Thymus (tissue), 11 donors: ENCODE measurements around the gene TCF19. TPM values are rescaled to one million over a fixed set of nuclear protein-coding genes. Genes with fewer than 3 reads are reported as not detected.

ENCODE experiments used
- DNase-seq, 9 donors: peaks; one replicate each; pipeline ENCODE4 v3.0.0-alpha.2; 2013; ENCODE audit warnings: low spot score in 9 of 9, low read depth in 6 of 9, missing footprints in 1 of 9
- H3K27ac ChIP-seq, 2 donors: one replicate each; pipeline ENCODE4 v1.5.1; 2013; ENCODE audit warnings: control low read depth in 1 of 2, low read depth in 1 of 2, low read length in 1 of 2, mild to moderate bottlenecking in 1 of 2, moderate library complexity in 1 of 2
- H3K27me3 ChIP-seq, 2 donors: one replicate each; pipeline ENCODE4 v1.5.1; 2013; ENCODE audit warnings: low read length in 1 of 2; ENCODE audit not compliant: control insufficient read depth in 2 of 2, insufficient read depth in 1 of 2
- H3K36me3 ChIP-seq, 2 donors: one replicate each; pipeline ENCODE4 v1.5.1; 2013; ENCODE audit warnings: low read length in 1 of 2, mild to moderate bottlenecking in 1 of 2, moderate library complexity in 1 of 2; ENCODE audit not compliant: control insufficient read depth in 2 of 2, insufficient read depth in 2 of 2
- H3K4me1 ChIP-seq, 2 donors: one replicate each; pipeline ENCODE4 v1.5.1; 2013; ENCODE audit warnings: low read length in 2 of 2; ENCODE audit not compliant: control insufficient read depth in 2 of 2, insufficient read depth in 2 of 2
- H3K4me3 ChIP-seq, 2 donors: one replicate each; pipeline ENCODE4 v1.5.1; 2013; ENCODE audit warnings: low read length in 2 of 2, control low read depth in 1 of 2, mild to moderate bottlenecking in 1 of 2
- H3K9me3 ChIP-seq, 2 donors: one replicate each; pipeline ENCODE4 v1.5.1; 2013; ENCODE audit warnings: low read length in 1 of 2, mild to moderate bottlenecking in 1 of 2; ENCODE audit not compliant: control insufficient read depth in 2 of 2, insufficient read depth in 1 of 2
- WGBS: extraction: QIAGEN DNeasy Blood & Tissue Kit; methylation state at CpG from one replicate; pipeline ENCODE4 v1.1.7; 2013; 5-methylcytosine and 5-hydroxymethylcytosine counted together
- polyA plus RNA-seq: library from polyadenylated mRNA; stranded (reverse); fragments of 200-250 nt; gene quantifications from one replicate; pipeline ENCODE4 v1.2.3, GENCODE V29; 2013
- total RNA-seq: library from RNA; stranded (reverse); fragments of 120-200 nt; gene quantifications from one replicate; pipeline ENCODE4 v1.2.4, GENCODE V29; 2013
- donor health status: healthy.

Gene TCF19
- total and polyA plus RNA-seq, 2 donors, result 5.1 to 23.8 TPM

DNA sequence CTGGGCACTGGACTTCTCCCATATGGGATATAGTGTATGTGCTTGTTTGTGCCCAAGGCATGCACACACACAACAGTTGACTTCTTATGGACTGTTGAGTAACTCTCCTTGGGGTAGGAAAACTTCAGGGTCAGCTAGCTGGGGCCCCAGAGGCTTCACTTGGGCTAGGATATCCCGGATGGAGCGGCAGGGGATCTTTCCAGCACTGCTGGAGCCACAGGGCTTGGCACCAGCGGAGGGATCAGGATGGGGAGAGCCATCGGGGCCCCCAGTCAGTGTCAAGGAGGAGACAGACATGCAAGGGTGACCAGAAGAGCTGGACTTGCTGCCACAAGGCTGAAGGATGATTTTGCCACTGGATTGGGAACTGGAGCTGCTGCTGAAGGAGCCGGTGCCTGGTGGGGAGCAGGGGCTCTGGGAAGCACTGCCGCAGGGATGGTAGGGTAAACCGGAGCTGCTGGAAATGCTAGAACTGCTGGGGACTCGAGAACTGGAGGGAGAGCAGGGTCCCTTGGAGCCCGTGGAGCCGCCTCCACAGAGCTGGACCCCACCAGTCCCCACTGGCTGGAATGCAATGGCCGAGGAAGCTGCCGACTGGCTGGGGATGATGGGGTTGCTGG, 42.3 kb upstream of the TCF19 start:
- Histone ChIP-seq H3K27ac (no peak overlapping the region), H3K4me1 (peaks cover 0 to 3% of the 10 kb centered on the region in 2 donors), H3K9me3 (no peaks in the 10 kb centered on the region), H3K36me3 (no peaks in the 10 kb centered on the region), H3K4me3 (no peak overlapping the region), H3K27me3 (peaks cover 0 to 45% of the 10 kb centered on the region in 2 donors)
- 97% methylated on average over 12 of the region's 12 CpGs for WGBS
- DNase-seq, result no peak

DNA sequence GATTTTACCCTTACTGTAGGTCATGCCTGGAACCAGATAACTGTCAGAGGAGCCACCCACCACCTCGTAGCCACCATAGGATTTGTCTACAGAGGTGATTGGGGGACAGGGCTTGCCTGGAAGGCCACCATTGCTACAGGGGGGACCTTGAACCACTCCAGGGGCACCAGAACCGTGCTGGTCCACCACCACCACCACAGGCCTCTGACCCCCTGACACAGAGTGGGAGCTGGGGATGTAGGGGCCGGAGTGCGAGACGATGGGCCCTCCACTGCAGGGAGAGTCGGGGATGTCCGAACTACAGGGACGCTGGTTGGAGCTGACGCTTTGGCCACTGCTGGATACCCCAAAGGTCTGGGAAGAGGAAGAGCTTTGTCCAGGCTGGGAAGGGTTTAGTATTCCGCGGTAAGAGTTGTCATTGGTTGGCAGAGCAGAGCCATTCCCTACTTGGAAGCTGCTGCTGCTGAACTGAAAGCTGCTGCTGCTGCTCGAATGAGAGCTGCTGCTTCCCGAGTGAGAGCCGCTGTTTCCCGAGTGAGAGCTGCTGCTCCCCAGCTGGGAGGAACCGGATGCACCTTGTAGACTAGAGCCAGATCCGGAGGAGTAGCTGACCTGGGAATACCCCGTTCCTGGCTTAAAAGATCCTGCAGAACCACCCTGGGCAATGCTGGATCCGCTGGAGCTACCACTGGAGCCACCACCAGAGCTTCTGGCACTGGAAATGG, 41.6 kb upstream of the TCF19 start:
- Histone ChIP-seq H3K36me3 (no peaks in the 10 kb centered on the region), H3K9me3 (no peaks in the 10 kb centered on the region), H3K27ac (no peak overlapping the region), H3K4me1 (peaks cover 0 to 3% of the 10 kb centered on the region in 2 donors), H3K4me3 (no peak overlapping the region), H3K27me3 (peaks cover 0 to 41% of the 10 kb centered on the region in 2 donors)
- no peak for DNase-seq
- WGBS, result 90% methylated on average over 19 of the region's 19 CpGs

DNA sequence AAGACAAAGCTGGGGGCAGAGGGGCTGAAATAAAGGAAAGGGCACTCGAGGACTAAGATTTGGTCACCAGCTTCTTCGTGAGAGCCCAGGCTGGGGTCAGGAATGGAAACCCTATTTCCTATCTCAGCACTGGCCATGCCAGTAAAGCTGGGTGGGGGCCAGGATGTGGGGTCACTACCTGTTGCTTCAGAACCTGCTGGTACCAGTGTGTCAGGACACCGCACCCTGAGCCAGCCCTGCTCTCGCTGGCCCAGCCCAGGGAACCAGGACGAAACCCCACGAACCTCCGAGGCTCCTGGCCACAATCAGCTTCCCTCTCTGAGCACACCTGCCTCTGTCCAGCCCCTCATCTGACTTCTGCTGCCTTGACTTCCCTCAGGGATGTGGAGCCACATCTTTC, 40.2 kb upstream of the TCF19 start:
- Histone ChIP-seq H3K36me3 (no peaks in the 10 kb centered on the region), H3K4me3 (no peak overlapping the region), H3K27me3 (peaks cover 0 to 34% of the 10 kb centered on the region in 2 donors), H3K9me3 (no peaks in the 10 kb centered on the region), H3K4me1 (peaks cover 0 to 3% of the 10 kb centered on the region in 2 donors), H3K27ac (no peak overlapping the region)
- WGBS, result 89% methylated on average over 7 of the region's 7 CpGs
- no peak for DNase-seq

GRCh38 chr6:31120151-31120915, 38.1 kb upstream of the TCF19 start, which contains the start of gene CDSN:
TSS of gene CDSN (minus strand) at chr6:31120446. CDS start at chr6:31120419, 27 bp downstream.
- Histone ChIP-seq H3K4me1 (peaks cover 0 to under 1% of the 10 kb centered on the region in 2 donors), H3K9me3 (no peaks in the 10 kb centered on the region), H3K36me3 (no peaks in the 10 kb centered on the region), H3K27me3 (peaks cover 0 to 24% of the 10 kb centered on the region in 2 donors), H3K27ac (no peak within 1 kb of the TSS), H3K4me3 (no peak within 1 kb of the TSS)
- WGBS, result 87% methylated on average over 26 of the region's 26 CpGs
- DNase-seq, result no peak

GRCh38 chr6:31121131-31121790, 37.1 kb upstream of the TCF19 start:
- Histone ChIP-seq H3K36me3 (no peaks in the 10 kb centered on the region), H3K27me3 (peaks cover 0 to 19% of the 10 kb centered on the region in 2 donors), H3K27ac (no peak overlapping the region), H3K9me3 (no peaks in the 10 kb centered on the region), H3K4me1 (peaks cover 0 to 7% of the 10 kb centered on the region in 2 donors), H3K4me3 (no peak overlapping the region)
- WGBS, result 97% methylated on average over 12 of the region's 12 CpGs
- DNase-seq, result no peak

GRCh38 chr6:31122791-31123706, 35.3 kb upstream of the TCF19 start:
- H3K36me3 ChIP-seq, result no peaks in the 10 kb centered on the region
- peaks cover 0 to 7% of the 10 kb centered on the region in 2 donors for H3K27me3 ChIP-seq
- peaks cover 0 to 7% of the 10 kb centered on the region in 2 donors for H3K4me1 ChIP-seq
- no peak overlapping the region for H3K4me3 ChIP-seq
- 80% methylated on average over 16 of the region's 16 CpGs for WGBS
- DNase-seq, result peak in 1 of 9 donors; percentile 14
- H3K9me3 ChIP-seq, result no peaks in the 10 kb centered on the region
- no peak overlapping the region for H3K27ac ChIP-seq

DNA sequence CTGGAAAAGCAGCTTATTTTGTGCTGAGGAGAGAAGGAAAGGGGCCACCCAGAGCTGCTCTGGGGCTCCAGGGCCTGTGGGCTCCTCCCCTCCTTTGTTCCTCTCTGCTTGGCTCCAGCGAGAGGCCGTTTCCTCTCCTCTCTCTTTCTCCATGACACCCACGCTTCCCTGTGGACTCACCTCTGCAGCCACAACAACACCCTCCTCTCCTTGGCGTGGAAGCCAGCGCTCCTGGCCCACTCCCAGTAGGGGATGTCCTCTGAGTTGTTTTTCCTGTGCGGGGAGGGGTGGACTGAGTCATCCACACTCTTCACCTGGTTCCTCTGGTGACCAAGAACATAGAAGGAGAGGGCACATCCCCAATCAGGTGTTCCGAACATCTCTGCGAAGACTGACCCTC, 33.2 kb upstream of the TCF19 start:
- no peak overlapping the region for H3K4me3 ChIP-seq
- no peaks in the 10 kb centered on the region for H3K9me3 ChIP-seq
- no peak for DNase-seq
- WGBS, result 83% methylated on average over 8 of the region's 8 CpGs
- peaks cover 0 to 7% of the 10 kb centered on the region in 2 donors for H3K4me1 ChIP-seq
- H3K27ac ChIP-seq, result no peak overlapping the region
- H3K27me3 ChIP-seq, result peaks cover 0 to 8% of the 10 kb centered on the region in 2 donors
- H3K36me3 ChIP-seq, result no peaks in the 10 kb centered on the region
